Measurements from ENCODE around the gene SCN4A.
"Not testable (repeated sequence)": the region's sequence is repeated elsewhere in the genome, so short reads cannot be mapped to it uniquely, and the experiment has no call there.

The SCN4A gene

GRCh38 chr17:63972796-63973195, at the start of gene SCN4A:
Gene SCN4A (minus strand): TSS chr17:63972918. CDS start chr17:63972841, 77 bp downstream.
- DNase-seq (ENCODE audit: low spot score): no peak

- DNase-seq (ENCODE audit: low spot score): peak; percentile 73
Observed at GRCh38 chr17:64020056-64020766, 47.5 kb upstream of the SCN4A start, which contains the start of gene ICAM2. Gene ICAM2 (minus strand): TSS chr17:64020633. CDS start chr17:64006691, 13,942 bp downstream.

- not testable (repeated sequence) for DNase-seq (ENCODE audit: low spot score)
Observed at GRCh38 chr17:64019551-64019961, 46.8 kb upstream of the SCN4A start.

- no peak for DNase-seq (ENCODE audit: low spot score)
Observed at GRCh38 chr17:64017381-64017980, 44.8 kb upstream of the SCN4A start.

GRCh38 chr17:64016974-64017373, 44.3 kb upstream of the SCN4A start:
- no peak for DNase-seq (ENCODE audit: low spot score)

GRCh38 chr17:64016231-64016784, 43.6 kb upstream of the SCN4A start:
- no peak for DNase-seq (ENCODE audit: low spot score)

GRCh38 chr17:64015447-64015846, 42.7 kb upstream of the SCN4A start:
- no peak for DNase-seq (ENCODE audit: low spot score)

- no peak for DNase-seq (ENCODE audit: low spot score)
Observed at GRCh38 chr17:64009571-64010402, 37.1 kb upstream of the SCN4A start.

- DNase-seq (ENCODE audit: low spot score): no peak
Observed at GRCh38 chr17:64008830-64009229, 36.1 kb upstream of the SCN4A start.

GRCh38 chr17:64008346-64008745, 35.6 kb upstream of the SCN4A start:
- DNase-seq (ENCODE audit: low spot score): no peak

GRCh38 chr17:64007838-64008282, 35.1 kb upstream of the SCN4A start:
- no peak for DNase-seq (ENCODE audit: low spot score)

- DNase-seq (ENCODE audit: low spot score): not testable (repeated sequence)
Observed at GRCh38 chr17:64007089-64007837, 34.5 kb upstream of the SCN4A start.

- no peak for DNase-seq (ENCODE audit: low spot score)
Observed at GRCh38 chr17:64006361-64007088, 33.8 kb upstream of the SCN4A start.

GRCh38 chr17:64005734-64006167, 33.0 kb upstream of the SCN4A start:
- DNase-seq (ENCODE audit: low spot score): peak; percentile 47

GRCh38 chr17:64004903-64005733, 32.4 kb upstream of the SCN4A start:
- DNase-seq (ENCODE audit: low spot score): no peak

GRCh38 chr17:64004218-64004770, 31.6 kb upstream of the SCN4A start:
- no peak for DNase-seq (ENCODE audit: low spot score)

GRCh38 chr17:64003526-64004121, 30.9 kb upstream of the SCN4A start:
- DNase-seq (ENCODE audit: low spot score): no peak

GRCh38 chr17:64002658-64003525, 30.2 kb upstream of the SCN4A start:
- no peak for DNase-seq (ENCODE audit: low spot score)
